Gastrocnemius medialis (tissue), 4 donors: ENCODE measurements around the gene BDNF. TPM values are rescaled to one million over a fixed set of nuclear protein-coding genes. Genes with fewer than 3 reads are reported as not detected.

Experiments
- ATAC-seq, 2 donors: fragments of 150-250 bp; one replicate each; pipeline ENCODE4 v1.9.1; 2016
- DNase-seq, 2 donors: peaks; one replicate each; pipeline ENCODE4 v3.0.0-alpha.2; 2019
- H3K27ac ChIP-seq, 4 donors: fragments of 200-600 bp; sonication (generic); 1 replicate in 1 of 4; 2 replicates in 3 of 4; pipeline ENCODE4 v1.5.1; 2016 to 2018; ENCODE audit warnings: mild to moderate bottlenecking in 2 of 4, moderate library complexity in 1 of 4
- H3K27me3 ChIP-seq, 3 donors: fragments of 200-600 bp; sonication (generic) in 2 of 3; 1 replicate in 1 of 3; 2 replicates in 2 of 3; pipeline versions ENCODE4 v1.5.1 to v1.6.0; 2016 to 2019; ENCODE audit warnings: mild to moderate bottlenecking in 1 of 3, moderate library complexity in 1 of 3
- H3K36me3 ChIP-seq, 2 donors: fragments of 200-600 bp; sonication (generic) in 1 of 2; one replicate each; pipeline ENCODE4 v1.5.1; 2017 to 2018
- H3K4me1 ChIP-seq, 2 donors: fragments of 200-600 bp; sonication (generic) in 1 of 2; one replicate each; pipeline ENCODE4 v1.5.1; 2016 to 2017; ENCODE audit warnings: mild to moderate bottlenecking in 2 of 2
- H3K4me3 ChIP-seq, 4 donors: fragments of 200-600 bp; sonication (generic) in 3 of 4; 1 replicate in 1 of 4; 2 replicates in 3 of 4; pipeline ENCODE4 v1.5.1; 2016 to 2019; ENCODE audit warnings: mild to moderate bottlenecking in 2 of 4
- H3K9me3 ChIP-seq, 3 donors: fragments of 200-600 bp; sonication (generic) in 2 of 3; 1 replicate in 1 of 3; 2 replicates in 2 of 3; pipeline ENCODE4 v1.5.1; 2016 to 2019
- POLR2A ChIP-seq, 2 donors: fragments of 450-650 bp; IDR thresholded peaks; one replicate each; pipeline ENCODE4 v1.6.1; 2017; ENCODE audit warnings: antibody characterized with exemption in 2 of 2, mild to moderate bottlenecking in 2 of 2, moderate library complexity in 2 of 2
- in situ Hi-C, 4 donors: fragments of 200-750 bp; cut with MboI; loops; one replicate each; pipeline versions ENCODE4 v1.15.0 to v1.8.0; 2017; ENCODE audit warnings: low sequenced_read_pairs in 4 of 4
- intact Hi-C: fragments of 100-400 bp; cut with DNase I; formaldehyde crosslinking; loops from one replicate; pipeline ENCODE4 v1.15.1; 2023; ENCODE audit warnings: low total_unique reads
- total RNA-seq, 4 donors: library from RNA; depleted of rRNA; stranded (reverse); fragments of >200 nt; gene quantifications; one replicate each; pipeline versions ENCODE4 v1.1.0 to v1.2.3, GENCODE V29; 2016
- TF ChIP-seq, protein P1 (sequence below), 5 experiments: fragments of 450-650 bp in 3 of 5; fragments of 200-600 bp in 2 of 5; sonication (generic) in 2 of 5; IDR thresholded peaks in 4 of 5; conservative IDR thresholded peaks in 1 of 5; 1 replicate in 4 of 5; 2 replicates in 1 of 5; pipeline ENCODE4 v1.5.1; 2016 to 2019; ENCODE audit warnings: antibody characterized with exemption in 5 of 5, mild to moderate bottlenecking in 3 of 5, moderate library complexity in 3 of 5

The BDNF gene
- total RNA-seq, 4 donors from 2014 or later = 0.09 TPM; not detected in 3

DNA sequence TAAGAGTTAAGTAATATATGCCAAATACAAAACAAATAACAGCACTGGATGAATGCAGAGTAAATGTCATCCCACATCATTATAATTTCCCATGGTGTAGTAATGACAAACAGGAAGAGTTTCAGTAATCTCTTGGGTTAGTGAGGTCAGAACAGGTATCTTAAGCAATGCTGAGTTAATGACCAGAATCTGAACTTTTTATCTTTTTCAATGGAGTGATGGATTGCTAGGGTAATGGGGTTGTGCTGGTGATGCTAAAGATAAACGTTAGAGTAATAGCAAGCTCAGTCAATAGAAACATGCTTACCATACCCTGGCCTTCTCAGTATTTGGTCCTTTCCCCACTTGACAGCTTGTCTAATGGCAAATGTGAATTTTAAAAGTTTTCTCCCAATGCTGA lies 11.5 kb upstream of the BDNF start:
- Histone ChIP-seq H3K4me1 (no peaks in the 10 kb centered on the region), H3K9me3 (no peaks in the 10 kb centered on the region), H3K27me3 (peaks cover 12 to 25% (median 15%) of the 10 kb centered on the region in 3 donors), H3K27ac (no peak overlapping the region), H3K36me3 (no peaks in the 10 kb centered on the region), H3K4me3 (no peak overlapping the region)
- TF ChIP-seq POLR2A (IDR thresholded peaks at IDR 0.05) = no peak
- TF ChIP-seq, protein P1, sequence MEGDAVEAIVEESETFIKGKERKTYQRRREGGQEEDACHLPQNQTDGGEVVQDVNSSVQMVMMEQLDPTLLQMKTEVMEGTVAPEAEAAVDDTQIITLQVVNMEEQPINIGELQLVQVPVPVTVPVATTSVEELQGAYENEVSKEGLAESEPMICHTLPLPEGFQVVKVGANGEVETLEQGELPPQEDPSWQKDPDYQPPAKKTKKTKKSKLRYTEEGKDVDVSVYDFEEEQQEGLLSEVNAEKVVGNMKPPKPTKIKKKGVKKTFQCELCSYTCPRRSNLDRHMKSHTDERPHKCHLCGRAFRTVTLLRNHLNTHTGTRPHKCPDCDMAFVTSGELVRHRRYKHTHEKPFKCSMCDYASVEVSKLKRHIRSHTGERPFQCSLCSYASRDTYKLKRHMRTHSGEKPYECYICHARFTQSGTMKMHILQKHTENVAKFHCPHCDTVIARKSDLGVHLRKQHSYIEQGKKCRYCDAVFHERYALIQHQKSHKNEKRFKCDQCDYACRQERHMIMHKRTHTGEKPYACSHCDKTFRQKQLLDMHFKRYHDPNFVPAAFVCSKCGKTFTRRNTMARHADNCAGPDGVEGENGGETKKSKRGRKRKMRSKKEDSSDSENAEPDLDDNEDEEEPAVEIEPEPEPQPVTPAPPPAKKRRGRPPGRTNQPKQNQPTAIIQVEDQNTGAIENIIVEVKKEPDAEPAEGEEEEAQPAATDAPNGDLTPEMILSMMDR (IDR thresholded peaks at IDR 0.05 in 4 of 5, conservative IDR thresholded peaks at IDR 0.05 in 1 of 5) = no peak
- DNase-seq (no peak), ATAC-seq (no peak)
- intact Hi-C loops (no loop called here), in situ Hi-C loops (loop anchor here in 1 of 4 donors (25.0 kb wide), 1 partner anchor 826 kb away; no protein-coding TSS in a partner anchor)

- intact Hi-C loops (no loop called here), in situ Hi-C loops (loop anchor here in 1 of 4 donors (25.0 kb wide), 1 partner anchor 827 kb away; no protein-coding TSS in a partner anchor)
- peaks cover 3 to 16% (median 9%) of the 10 kb centered on the region in 3 donors for H3K27me3 ChIP-seq
- no peaks in the 10 kb centered on the region for H3K4me1 ChIP-seq
- no peak overlapping the region for H3K27ac ChIP-seq
- ATAC-seq (no peak), DNase-seq (no peak)
- no peaks in the 10 kb centered on the region for H3K9me3 ChIP-seq
- no peaks in the 10 kb centered on the region for H3K36me3 ChIP-seq
- TF ChIP-seq, protein P1 (IDR thresholded peaks at IDR 0.05 in 4 of 5, conservative IDR thresholded peaks at IDR 0.05 in 1 of 5) = no peak
- no peak for TF ChIP-seq POLR2A (IDR thresholded peaks at IDR 0.05)
- no peak overlapping the region for H3K4me3 ChIP-seq
These were observed 10.3 kb upstream of the BDNF start for GRCh38 chr11:27710536-27710935.

DNA sequence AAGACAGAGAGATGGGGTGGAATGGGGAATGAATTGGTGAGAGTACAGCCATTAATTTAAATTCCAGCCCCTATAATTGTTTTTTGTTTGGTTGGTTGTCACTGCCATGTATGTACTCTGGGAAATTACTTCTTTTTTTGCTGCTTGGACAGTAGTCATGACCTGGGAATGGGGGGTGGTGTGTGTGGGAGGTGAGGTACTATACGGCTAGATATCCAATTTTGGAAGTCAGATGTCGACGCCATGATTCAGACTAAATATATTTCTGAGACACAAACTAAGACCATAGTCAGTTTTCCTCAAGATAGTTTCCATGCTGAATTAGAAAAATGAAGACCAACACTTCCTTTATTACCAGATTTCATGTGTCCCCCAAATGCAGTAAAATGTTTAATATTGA lies 7.4 kb upstream of the BDNF start:
- intact Hi-C loops (no loop called here), in situ Hi-C loops (loop anchor here in 1 of 4 donors (25.0 kb wide), 1 partner anchor 830 kb away; no protein-coding TSS in a partner anchor)
- no peak for ATAC-seq
- TF ChIP-seq, protein P1 (IDR thresholded peaks at IDR 0.05 in 4 of 5, conservative IDR thresholded peaks at IDR 0.05 in 1 of 5) = no peak
- no peaks in the 10 kb centered on the region for H3K36me3 ChIP-seq
- H3K9me3 ChIP-seq = no peaks in the 10 kb centered on the region
- DNase-seq = no peak
- no peaks in the 10 kb centered on the region for H3K4me1 ChIP-seq
- peaks cover 0 to 5% (median 2%) of the 10 kb centered on the region in 3 donors for H3K27me3 ChIP-seq
- H3K4me3 ChIP-seq = no peak overlapping the region
- no peak overlapping the region for H3K27ac ChIP-seq

DNA sequence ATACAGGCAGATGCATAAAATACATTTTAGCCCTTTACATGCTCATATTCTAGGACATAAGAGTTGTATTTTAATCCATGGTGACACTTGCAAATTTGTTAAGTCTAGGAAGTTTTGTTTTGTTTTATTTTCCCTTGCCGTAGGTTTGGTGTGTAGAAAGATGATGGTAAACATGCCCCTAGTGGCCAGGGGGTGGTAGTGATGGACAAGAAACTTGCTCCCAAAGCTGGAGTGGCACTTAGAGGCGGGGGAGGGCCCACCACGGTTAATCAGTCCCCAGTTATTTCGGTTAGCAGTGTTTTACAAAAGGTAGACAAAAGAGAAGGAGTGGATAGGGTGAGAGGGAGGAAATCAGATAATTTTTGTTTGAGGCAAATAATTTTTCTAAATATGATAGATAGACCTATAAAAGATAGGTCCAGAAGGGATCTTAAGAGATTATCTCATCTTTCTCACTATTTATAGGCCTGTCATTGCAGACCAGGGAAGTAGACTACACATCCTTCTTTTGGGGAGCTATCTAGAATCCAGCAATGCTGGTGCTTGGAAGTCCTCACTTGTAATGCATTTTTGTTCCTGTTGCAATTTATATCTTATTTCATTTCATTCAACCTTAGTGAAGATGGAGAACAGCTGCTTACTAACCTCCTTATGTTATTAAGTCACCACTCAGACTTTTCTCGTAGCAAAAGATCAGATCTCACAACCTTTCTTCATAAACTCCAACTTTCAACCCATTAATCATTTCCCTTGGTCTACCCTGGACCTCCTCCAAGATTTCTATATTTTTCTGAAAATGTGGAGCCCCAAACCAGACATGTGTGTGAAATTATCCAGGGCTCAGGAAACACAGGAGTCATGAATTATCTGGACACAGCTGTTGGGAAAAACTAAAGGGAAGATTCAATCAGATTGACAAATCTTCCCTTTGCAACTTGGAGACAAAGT lies 5.9 kb upstream of the BDNF start:
- ATAC-seq = no peak
- intact Hi-C loops = no loop called here
- Histone ChIP-seq H3K36me3 (no peaks in the 10 kb centered on the region), H3K27ac (no peak overlapping the region), H3K9me3 (no peaks in the 10 kb centered on the region), H3K4me3 (no peak overlapping the region), H3K27me3 (peaks cover 0 to 15% (median 13%) of the 10 kb centered on the region in 3 donors), H3K4me1 (peaks cover 0 to 10% of the 10 kb centered on the region in 2 donors)
- in situ Hi-C loops = loop anchor here in 1 of 4 donors (25.0 kb wide), 1 partner anchor 831 kb away; no protein-coding TSS in a partner anchor
- TF ChIP-seq POLR2A (IDR thresholded peaks at IDR 0.05) = no peak
- TF ChIP-seq, protein P1 (IDR thresholded peaks at IDR 0.05 in 4 of 5, conservative IDR thresholded peaks at IDR 0.05 in 1 of 5) = peak in 3 of 5 experiments; percentile 18 to 55 (median 33)
- no peak for DNase-seq
